NCI-H128 (cell line): ENCODE measurements around the gene ZNF471.

Source experiments
- DNase-seq: peaks from one replicate; lab custom pipeline; 2025; ENCODE audit not compliant: unreplicated experiment; lab: John Stamatoyannopoulos, UW

ZNF471 gene

DNA sequence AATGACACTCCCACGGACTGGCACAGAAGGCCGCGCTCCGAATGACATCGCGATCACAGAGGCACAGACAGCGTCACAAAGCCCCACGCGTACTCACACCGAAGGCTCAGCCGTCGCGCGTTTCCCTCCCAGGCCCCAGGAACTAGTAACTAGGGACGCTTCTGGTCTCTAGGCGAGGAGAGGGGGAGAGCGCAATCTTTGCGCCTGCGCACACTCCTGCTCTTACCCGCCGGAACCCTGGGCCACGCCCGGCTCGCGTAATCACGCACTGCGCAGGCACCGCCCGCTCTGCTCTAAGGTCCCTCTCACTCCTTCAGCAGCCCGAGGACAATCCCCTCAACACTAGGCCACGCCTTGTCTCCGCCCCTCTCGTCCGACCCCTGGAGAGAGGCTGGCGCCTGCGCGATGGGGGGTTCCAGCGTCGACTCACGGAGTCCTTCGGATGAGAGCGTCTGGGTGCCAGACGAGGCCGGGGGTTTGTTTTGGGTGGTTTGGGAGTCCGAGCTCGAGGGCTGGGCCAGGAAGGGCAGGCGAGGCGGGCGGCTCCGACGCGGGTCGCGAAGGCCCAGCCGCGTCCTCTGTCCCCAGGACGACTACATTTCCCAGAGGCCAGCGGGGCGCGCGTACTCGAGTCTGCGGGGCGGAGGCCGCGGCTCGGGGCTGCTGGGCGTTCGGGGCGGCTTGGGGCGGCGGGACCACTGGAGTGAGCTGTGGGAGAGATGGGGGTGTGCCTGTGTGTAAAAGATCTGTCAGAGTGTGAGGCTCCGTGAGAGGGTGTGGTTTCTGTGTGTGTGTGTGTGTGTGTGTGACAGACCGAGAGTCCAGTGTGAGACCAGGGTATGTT is at the start of gene ZNF471:
TSS of gene ZNF471 (plus strand) at position 410 of the 844 bp plus-strand sequence. CDS start 3,717 bp downstream, outside the sequence.
- peak; percentile 95 for DNase-seq

DNA sequence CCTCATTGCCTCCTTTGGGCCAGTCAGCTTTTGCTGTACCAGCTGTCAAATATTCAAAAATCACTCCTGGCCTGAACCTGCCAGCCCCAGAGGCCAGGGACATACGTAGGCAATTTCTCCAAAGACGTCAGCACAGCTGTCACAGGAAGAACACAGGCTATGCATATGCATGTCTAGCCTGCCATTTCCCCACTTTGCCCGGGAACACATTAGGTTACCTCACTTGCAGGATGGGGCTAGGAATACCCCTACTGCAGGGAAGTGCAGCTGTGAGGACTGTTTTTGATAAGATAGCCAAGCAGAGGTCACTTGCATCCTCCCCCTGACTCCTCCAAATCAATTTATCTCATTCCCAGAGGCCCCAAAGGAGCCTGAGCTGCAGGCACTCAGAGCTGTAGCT is 33.3 kb upstream of the ZNF471 start:
- no peak for DNase-seq

DNA sequence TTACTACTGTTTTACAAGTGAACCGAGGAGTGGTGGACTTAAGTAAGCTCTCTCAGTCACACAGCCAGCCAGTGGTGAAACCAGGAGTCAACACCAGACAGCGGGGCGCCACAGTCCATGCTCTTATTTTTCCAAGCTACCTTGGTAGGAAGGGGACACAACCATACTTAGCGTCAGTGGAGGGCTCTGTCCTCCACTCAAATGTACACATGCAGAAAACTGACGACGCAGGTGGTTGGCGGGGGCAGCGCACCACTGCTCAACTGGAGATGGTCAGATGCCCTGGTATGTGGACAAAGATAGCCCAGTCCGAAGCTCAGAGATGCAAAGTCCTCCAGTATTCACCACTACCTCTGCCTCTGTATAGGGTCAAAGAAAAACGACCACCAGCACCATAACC is 31.6 kb upstream of the ZNF471 start:
- no peak for DNase-seq

DNA sequence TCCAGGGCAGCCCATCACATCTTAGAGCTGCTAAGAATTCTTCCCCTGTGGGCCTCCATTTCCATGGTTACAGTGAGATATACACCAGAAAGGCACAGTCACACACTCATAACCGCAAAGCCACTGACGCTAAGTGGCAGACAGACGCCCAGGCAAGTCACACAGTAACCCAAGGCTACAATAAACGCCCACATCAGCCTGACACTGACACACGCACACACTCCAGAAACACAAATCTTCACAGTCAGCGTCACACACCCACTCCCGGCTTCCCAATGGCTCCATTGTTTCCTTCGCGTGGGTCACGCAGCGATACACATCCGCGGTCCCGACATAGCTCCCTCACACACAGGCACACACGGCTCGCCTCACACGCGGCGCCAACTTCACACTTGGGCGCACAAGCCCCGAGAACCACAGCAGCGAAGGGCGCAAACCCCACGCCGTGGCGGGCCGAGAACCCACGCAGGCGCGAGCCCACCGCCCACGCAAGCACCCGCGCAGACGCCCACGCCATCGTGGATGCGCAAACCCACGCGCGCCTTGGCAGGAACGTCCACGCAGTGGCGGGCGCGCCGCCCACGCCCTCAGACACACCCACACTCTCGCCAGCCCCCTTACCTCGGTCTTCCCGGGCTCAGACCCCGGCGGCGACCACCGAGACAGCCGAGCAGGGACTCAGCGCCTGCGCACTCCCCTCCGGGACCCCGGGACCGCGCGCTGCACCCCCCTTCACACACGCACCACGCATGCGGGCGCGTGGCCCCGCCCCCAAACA is 30.8 kb upstream of the ZNF471 start, which contains the start of gene ZNF667:
TSS of gene ZNF667 (minus strand) at position 695 of the 778 bp plus-strand sequence. CDS start 14,975 bp downstream, outside the sequence.
- no peak for DNase-seq

DNA sequence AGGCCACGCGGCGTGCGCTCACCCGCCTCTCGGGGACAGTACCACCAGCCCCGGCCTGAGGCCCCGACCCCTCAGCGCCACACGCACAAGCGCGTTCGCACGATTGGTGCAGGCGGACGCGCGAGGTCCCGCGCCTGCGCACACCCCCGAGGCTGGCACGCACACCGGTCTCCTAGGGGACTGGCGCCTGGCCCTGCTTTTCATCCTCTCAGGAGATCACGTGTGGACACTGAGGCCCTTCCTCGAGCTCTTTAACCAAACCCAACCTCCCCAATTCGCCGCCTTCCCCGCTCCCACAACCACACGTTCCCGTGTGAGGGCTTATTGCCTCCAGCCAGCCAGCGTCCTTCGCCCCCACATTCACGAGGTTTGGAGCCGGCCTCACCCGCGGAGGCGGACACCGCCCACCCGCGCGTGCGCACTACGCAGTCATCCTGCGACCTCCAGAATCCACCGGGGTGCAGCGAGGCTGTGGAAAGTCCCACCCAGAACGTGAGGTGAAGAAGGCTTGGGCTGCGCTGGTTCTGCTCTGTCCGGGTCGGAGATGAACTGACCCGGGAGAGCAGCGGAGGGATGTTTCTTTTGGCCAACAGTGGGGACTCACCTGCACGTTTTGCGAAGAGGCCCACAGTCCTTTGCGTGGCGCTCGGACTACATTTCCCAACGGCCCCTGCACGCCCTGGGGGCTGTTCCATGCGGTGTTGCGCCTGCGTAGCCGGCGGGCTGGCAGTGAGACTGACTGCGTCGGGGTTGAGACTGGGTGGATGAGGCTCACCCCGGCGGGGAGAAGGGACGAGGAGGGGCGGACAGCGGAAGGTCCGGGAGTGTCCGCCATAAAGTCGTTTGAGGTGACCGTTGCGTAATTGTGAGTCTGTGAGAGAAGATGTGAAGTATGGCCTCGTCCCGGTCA is 30.0 kb upstream of the ZNF471 start:
- DNase-seq = peak; percentile 81

DNA sequence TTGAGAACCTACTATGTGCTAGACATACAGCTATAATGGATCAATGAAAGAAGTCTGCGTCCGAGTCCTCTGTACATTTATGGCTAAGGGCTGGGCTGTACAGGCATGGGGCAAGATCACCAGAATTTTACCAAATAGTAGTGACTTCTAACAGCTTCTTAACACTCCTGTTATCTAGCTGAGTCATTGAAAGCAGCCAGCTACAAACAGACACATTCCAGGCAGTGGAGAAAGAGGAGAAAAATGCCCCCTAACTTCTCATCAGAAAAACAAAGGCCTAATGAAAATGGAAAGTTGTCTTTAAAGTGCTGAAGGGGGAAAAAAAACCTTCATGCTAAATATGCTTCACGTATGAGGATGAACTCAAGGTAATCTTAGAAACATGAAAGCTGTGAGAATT is 16.3 kb upstream of the ZNF471 start:
- DNase-seq = no peak

DNA sequence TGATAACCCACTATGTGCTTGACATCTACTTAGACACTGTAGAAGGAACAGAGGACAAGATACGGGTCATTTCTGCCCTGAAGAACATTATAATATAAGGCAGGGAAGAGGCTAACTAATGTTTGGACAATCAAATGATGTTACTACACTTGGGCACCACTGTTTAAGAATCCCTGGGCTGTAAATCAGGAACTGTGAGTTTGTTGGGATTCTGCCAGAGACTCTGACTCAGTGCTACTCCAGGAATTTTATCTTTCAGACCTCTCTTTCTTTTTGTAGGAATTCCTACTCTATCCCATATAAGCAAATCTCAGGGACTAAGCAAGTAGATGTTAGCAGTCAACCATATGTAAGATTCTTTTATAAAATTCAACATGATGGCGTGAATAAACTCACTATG is 3.1 kb upstream of the ZNF471 start:
- DNase-seq = no peak

DNA sequence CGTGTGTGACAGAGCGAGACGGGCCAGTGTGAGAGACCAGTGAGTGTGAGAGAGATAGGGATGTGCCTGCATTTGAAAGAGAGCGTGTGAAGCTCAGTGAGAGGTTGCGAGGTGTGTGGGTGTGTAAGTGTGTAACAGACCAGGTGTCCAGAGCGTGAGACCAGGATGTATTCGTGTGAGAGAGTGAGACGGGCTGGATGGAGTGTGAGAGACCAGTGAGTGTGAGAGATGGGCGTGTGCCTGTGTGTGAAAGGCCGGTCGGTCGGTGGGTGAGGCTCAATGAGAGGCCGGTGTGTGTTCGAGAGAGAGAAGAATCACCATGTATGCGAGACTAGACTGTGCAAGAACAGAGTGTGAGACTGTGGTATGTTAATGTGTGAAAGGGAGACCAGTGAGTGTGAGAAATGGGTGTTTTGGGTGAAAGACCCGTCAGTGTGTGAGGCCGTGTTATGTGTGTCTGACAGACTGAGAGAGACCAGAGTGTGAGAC is 679 bp downstream of the ZNF471 start:
- no peak for DNase-seq

DNA sequence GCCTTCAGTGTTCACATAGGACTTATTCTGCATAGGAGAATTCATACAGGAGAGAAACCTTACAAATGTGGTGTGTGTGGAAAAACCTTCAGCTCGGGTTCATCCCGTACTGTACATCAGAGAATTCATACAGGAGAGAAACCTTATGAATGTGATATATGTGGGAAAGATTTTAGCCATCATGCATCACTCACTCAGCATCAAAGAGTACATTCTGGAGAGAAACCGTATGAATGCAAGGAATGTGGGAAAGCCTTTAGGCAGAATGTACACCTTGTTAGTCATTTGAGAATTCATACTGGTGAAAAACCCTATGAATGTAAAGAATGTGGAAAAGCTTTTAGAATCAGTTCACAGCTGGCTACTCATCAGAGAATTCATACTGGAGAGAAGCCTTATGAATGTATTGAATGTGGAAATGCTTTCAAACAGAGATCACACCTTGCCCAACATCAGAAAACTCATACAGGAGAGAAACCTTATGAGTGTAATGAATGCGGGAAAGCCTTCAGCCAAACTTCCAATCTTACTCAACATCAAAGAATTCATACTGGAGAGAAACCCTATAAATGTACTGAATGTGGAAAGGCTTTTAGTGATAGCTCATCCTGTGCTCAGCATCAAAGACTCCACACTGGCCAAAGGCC is 17.7 kb downstream of the ZNF471 start:
- no peak for DNase-seq

DNA sequence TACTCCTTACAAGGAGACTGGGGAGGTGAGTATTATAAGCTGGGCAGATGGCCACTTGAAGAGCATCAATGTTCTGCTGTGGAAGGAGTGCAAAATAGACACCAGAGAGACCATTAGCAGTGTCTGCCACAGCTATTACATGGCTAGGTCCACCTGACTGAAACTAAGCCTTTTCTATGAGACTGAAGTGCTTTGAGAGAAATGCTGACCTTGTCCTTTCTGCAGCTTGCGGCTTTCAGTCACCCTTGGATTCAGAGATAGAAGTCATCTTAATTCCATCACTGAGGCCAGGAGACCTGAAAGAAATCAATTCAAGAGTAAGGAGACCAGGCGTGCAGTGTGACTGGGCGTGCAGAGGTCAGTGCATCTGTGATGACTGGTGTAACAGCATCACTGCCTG is 29.8 kb downstream of the ZNF471 start:
- no peak for DNase-seq

DNA sequence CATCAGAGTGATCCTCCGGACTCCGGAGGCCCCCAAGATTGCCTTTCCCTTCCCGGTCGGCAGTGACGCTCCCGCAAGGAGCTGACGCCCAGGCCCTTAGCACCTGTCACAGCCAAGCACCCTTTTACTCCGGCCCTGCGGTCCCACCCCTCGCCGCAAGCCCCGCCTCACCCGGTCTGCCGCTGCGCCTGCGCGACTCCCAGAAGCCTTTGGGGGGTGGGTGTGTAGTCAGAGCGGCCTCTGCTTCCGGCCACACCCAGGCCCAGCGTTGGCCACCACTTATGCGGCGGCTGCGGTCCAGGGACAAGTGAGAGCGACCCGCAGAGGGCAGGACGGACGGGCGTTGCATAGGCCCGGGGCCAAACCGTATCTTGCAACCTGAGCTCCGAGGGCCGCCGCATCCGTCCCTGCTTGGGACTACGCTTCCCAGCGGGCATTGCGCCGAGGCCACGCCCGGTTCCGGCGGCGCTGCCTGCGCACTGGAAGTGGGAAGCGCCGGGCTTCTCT is 30.7 kb downstream of the ZNF471 start:
- DNase-seq = peak; percentile 80

DNA sequence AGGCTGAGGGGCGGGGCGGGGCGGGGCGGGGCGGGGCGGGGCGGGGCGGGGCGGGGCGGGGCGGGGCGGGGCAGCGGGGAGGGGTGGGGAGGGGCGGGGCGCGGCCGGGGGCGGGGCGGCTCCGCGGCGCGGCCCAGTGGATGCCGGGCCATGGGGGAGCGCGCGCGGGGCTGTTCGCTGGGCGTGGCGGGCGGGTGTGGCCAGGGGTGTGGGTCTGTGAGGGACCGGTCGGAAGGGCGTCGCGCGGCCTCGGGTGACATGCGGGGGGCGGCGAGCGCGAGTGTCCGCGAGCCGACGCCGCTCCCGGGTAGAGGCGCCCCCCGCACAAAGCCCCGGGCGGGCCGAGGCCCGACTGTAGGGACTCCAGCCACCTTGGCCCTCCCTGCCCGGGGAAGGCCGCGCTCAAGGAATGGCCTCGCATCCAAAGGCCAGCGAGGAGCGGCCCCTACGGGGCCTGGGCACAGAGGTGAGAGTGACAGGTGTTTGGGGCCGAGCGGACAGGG is 31.2 kb downstream of the ZNF471 start, which contains the start of gene ZFP28:
TSS of gene ZFP28 (plus strand) at position 188 of the 503 bp plus-strand sequence. CDS start at position 259, 71 bp downstream.
- DNase-seq = peak; percentile 51

DNA sequence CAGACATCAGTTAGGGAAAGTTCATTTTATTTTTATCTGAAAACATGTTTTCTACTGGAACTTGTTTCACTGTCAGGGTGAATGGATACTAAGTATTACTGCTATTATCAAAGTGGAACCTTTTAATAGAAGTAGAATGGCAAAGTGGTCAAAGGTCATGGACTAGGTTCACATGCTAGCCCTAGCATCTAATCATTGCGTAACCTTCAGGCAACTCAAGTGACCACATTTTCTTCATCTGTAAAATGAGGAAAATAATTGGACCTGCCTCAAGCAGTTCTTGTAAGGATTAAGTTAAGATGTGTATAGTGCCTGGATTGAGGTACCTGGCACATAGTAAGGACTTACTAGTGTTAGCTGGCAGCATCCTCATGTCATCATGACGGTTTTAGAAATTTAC is 36.1 kb downstream of the ZNF471 start:
- no peak for DNase-seq

DNA sequence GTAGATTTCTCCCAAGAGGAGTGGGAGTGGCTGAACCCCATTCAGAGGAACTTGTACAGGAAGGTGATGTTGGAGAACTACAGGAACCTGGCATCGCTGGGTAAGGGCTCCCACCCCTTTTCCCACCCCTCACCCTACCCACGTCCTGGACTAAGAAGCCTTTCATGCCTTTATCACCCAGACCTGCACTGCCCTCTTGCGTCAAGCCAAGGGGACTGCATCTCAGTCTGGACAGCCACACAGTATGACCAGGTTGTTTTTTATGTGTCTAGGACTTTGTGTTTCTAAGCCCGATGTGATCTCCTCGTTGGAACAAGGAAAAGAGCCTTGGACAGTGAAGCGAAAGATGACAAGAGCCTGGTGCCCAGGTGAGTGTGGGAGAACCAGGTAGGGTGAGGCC is 39.9 kb downstream of the ZNF471 start:
- no peak for DNase-seq

DNA sequence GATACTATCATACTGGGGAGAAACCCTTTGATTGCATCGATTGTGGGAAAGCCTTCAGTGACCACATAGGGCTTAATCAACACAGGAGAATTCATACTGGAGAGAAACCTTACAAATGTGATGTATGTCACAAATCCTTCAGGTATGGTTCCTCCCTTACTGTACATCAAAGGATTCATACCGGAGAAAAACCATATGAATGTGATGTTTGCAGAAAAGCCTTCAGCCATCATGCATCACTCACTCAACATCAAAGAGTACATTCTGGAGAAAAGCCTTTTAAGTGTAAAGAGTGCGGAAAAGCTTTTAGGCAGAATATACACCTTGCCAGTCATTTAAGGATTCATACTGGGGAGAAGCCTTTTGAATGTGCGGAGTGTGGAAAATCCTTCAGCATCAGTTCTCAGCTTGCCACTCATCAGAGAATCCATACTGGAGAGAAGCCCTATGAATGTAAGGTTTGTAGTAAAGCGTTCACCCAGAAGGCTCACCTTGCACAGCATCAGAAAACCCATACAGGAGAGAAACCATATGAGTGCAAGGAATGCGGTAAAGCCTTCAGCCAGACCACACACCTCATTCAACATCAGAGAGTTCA is 46.7 kb downstream of the ZNF471 start:
- DNase-seq = no peak

DNA sequence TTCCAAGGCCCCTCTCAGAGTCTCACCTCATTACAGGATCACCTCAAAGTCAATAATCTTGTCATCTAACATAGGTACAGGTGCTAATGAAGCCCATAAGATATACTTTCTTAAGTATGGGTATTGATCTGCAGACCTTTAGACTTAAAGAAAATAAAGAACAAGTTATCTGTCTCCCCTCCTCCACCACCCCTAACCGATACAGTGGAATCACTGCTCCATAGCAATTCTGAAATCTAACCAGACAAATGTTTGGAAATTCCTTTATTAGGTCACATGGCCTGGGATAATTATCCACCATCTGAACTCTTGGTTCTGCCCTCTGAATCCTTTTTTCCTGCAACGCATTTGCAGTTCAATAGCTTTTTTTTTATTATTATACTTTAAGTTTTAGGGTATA is 55.1 kb downstream of the ZNF471 start:
- no peak for DNase-seq

DNA sequence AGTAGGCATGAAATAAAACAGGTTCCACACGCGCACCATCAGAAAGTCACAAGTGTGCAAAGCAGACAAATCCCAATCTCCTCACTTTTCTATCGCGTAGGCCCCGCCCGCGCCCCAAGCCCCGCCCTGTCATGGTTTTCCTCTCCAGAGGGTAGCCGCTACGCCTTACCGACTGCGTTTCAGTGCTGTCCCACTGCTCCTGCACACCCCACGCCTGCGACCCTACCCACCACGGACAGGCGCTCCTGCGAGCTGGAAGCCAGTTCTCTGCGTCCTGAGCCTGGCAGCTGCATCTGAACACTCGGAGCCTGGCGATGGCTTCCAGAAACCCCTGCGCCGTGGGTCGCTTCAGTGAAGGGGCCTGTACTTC is 59.2 kb downstream of the ZNF471 start:
- no peak for DNase-seq

DNA sequence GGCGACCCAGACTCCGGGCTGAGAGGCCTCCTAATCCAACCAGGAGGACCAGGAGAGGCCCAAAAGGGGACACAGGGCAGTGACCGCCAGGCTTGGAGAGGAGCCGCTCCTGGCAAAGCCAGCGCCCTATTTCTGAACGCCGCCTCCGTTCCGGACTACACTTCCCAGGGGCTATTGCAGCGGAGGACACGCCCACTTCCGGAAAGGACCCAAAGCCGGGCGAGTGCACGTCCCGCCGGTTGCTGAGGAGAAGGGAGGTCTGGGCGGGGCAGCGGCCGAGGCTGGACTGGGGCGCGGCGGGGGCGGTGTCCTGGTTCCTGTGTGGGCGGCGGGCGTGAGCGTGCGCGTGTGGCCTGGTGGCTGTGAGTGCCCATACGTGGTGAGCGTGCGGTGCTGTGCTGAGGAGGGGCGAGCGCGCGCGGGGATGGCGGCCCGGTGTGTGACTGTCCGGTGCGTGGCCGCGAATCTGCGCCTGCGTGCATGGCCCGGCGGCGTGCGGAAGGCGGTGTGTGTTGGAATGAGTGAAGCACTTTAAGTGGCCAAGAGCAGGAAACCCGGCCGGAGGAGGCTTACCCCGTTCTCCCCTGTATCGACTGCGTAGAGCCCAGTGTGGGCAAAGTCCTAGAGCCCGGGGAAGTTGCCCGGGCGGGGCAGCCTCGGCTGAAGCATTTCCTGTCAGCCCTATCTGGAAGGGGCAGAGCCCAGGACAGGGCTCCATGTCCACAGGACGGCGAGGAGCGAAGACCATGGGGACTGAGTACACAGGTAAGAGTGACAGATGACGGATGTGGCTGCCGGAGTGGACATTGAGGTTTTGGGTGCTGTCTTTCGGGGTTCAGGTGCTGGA is 59.8 kb downstream of the ZNF471 start, which contains the start of gene ZNF470:
TSS of gene ZNF470 (plus strand) at position 195 of the 847 bp plus-strand sequence. CDS start 2,844 bp downstream, outside the sequence.
- peak; percentile 45 for DNase-seq
